WTC11 (cell line): Measurements from ENCODE around the gene RBM20. TPM values are rescaled to one million over a fixed set of nuclear protein-coding genes. Genes with fewer than 3 reads are reported as not detected.

Experiments
- ATAC-seq: fragments of 200-7000 bp; cut with Tn5 transposase; 2 replicates; pipeline ENCODE4 v1.10.0; 2021; ENCODE audit warnings: mild to moderate bottlenecking, moderate library complexity
- CTCF ChIA-PET: fragments of 300-600 bp; sonication (Branson Sonifier 250); formaldehyde crosslinking; loops from one replicate; lab custom pipeline; 2021; ENCODE audit warnings: antibody characterized with exemption; lab: Charles Lee
- POLR2A ChIA-PET: fragments of 350-600 bp; sonication (Branson Sonifier 250); formaldehyde crosslinking; loops from one replicate; lab custom pipeline; 2021; ENCODE audit warnings: antibody characterized with exemption; lab: Charles Lee
- DNase-seq: peaks from one replicate; pipeline ENCODE4 v3.0.0; 2021; ENCODE audit warnings: low spot score
- H3K27ac Mint-ChIP-seq: 2 replicates; pipeline ENCODE4 v1.8.0; 2021; ENCODE audit warnings: mixed read lengths
- H3K27me3 Mint-ChIP-seq: 2 replicates; pipeline ENCODE4 v1.8.0; 2021; ENCODE audit warnings: low read depth, mild to moderate bottlenecking, moderate library complexity, mixed read lengths
- H3K36me3 Mint-ChIP-seq: 2 replicates; pipeline ENCODE4 v1.8.0; 2021; ENCODE audit warnings: mixed read lengths
- H3K4me1 Mint-ChIP-seq: 2 replicates; pipeline ENCODE4 v1.8.0; 2022; ENCODE audit warnings: mixed read lengths
- H3K4me3 Mint-ChIP-seq: 2 replicates; pipeline ENCODE4 v1.8.0; 2021; ENCODE audit warnings: mild to moderate bottlenecking, moderate library complexity, mixed read lengths
- H3K9me3 Mint-ChIP-seq: 2 replicates; pipeline ENCODE4 v1.8.0; 2021; ENCODE audit warnings: mixed read lengths
- ATF1 ChIP-seq: sonication (generic); formaldehyde crosslinking; IDR thresholded peaks from 2 replicates; pipeline ENCODE4 v1.8.1; 2023; ENCODE audit warnings: mild to moderate bottlenecking, moderate library complexity, missing genetic modification reagents
- E2F1 ChIP-seq: sonication (generic); formaldehyde crosslinking; IDR thresholded peaks from 2 replicates; pipeline ENCODE4 v1.8.0; 2022; ENCODE audit warnings: mild to moderate bottlenecking, missing genetic modification reagents
- E2F4 ChIP-seq: sonication (generic); formaldehyde crosslinking; IDR thresholded peaks from 2 replicates; pipeline ENCODE4 v1.8.1; 2022; ENCODE audit warnings: low read depth, mild to moderate bottlenecking, moderate library complexity, missing genetic modification reagents, borderline replicate concordance
- EMX1 ChIP-seq: fragments of 250-450 bp; sonication (Bioruptor Pico); IDR thresholded peaks from 2 replicates; pipeline ENCODE4 v1.8.0; 2021; ENCODE audit warnings: mild to moderate bottlenecking
- FOXK1 ChIP-seq: sonication (generic); formaldehyde crosslinking; IDR thresholded peaks from 2 replicates; pipeline ENCODE4 v1.8.0; 2022; ENCODE audit warnings: mild to moderate bottlenecking, moderate library complexity, missing genetic modification reagents
- GABPB1 ChIP-seq: sonication (generic); formaldehyde crosslinking; IDR thresholded peaks from 2 replicates; pipeline ENCODE4 v1.8.1; 2023; ENCODE audit warnings: mild to moderate bottlenecking, missing genetic modification reagents
- IRF2 ChIP-seq: sonication (generic); formaldehyde crosslinking; IDR thresholded peaks from 2 replicates; pipeline ENCODE4 v1.8.0; 2022; ENCODE audit warnings: low read depth, missing genetic modification reagents, borderline replicate concordance
- JAZF1 ChIP-seq: fragments of 250-450 bp; sonication (Bioruptor Pico); IDR thresholded peaks from 2 replicates; pipeline ENCODE4 v1.9.0; 2021; ENCODE audit warnings: moderate library complexity, mild to moderate bottlenecking, inconsistent platforms
- MXD4 ChIP-seq: fragments of 250-450 bp; sonication (Bioruptor Pico); IDR thresholded peaks from 2 replicates; pipeline ENCODE4 v1.8.0; 2021; ENCODE audit warnings: mild to moderate bottlenecking, moderate library complexity, borderline replicate concordance
- MYBL2 ChIP-seq: sonication (generic); formaldehyde crosslinking; IDR thresholded peaks from 2 replicates; pipeline ENCODE4 v1.8.1; 2023; ENCODE audit warnings: mild to moderate bottlenecking, moderate library complexity, missing genetic modification reagents
- NFE2L1 ChIP-seq: sonication (generic); formaldehyde crosslinking; IDR thresholded peaks from 2 replicates; pipeline ENCODE4 v1.8.1; 2023; ENCODE audit warnings: missing genetic modification reagents
- NR3C1 ChIP-seq: sonication (generic); formaldehyde crosslinking; conservative IDR thresholded peaks from 2 replicates; pipeline ENCODE4 v1.8.1; 2023; ENCODE audit warnings: low read depth, mild to moderate bottlenecking, missing genetic modification reagents
- RORB ChIP-seq: fragments of 250-450 bp; sonication (Bioruptor Pico); IDR thresholded peaks from 2 replicates; pipeline ENCODE4 v1.9.0; 2021; ENCODE audit warnings: mild to moderate bottlenecking
- SOX15 ChIP-seq: fragments of 250-450 bp; sonication (Bioruptor Pico); IDR thresholded peaks from 2 replicates; pipeline ENCODE4 v1.9.0; 2021; ENCODE audit warnings: mild to moderate bottlenecking
- TCF7 ChIP-seq: sonication (generic); formaldehyde crosslinking; IDR thresholded peaks from 2 replicates; pipeline ENCODE4 v1.8.0; 2022; ENCODE audit warnings: mild to moderate bottlenecking, low read depth, missing genetic modification reagents, moderate library complexity
- TEAD4 ChIP-seq: sonication (generic); formaldehyde crosslinking; IDR thresholded peaks from 2 replicates; pipeline ENCODE4 v1.8.0; 2022; ENCODE audit warnings: mild to moderate bottlenecking, missing genetic modification reagents
- USF2 ChIP-seq: sonication (generic); formaldehyde crosslinking; IDR thresholded peaks from 2 replicates; pipeline ENCODE4 v1.8.1; 2023; ENCODE audit warnings: mild to moderate bottlenecking, missing genetic modification reagents, moderate library complexity
- ZNF396 ChIP-seq: fragments of 250-450 bp; sonication (Bioruptor Pico); IDR thresholded peaks from 2 replicates; pipeline ENCODE4 v1.8.0; 2021; ENCODE audit warnings: mild to moderate bottlenecking, moderate library complexity, borderline replicate concordance
- total RNA-seq: library from RNA; stranded (reverse); gene quantifications from 3 replicates; pipeline ENCODE4 v1.2.3, GENCODE V29; 2021
- TF ChIP-seq, protein P1 (sequence below): sonication (generic); formaldehyde crosslinking; IDR thresholded peaks from 2 replicates; pipeline ENCODE4 v1.8.1; 2022; ENCODE audit warnings: mild to moderate bottlenecking, missing genetic modification reagents, moderate library complexity, borderline replicate concordance

Gene RBM20
- total RNA-seq, 1 experiment from 2014 or later, result 0.52 TPM

DNA sequence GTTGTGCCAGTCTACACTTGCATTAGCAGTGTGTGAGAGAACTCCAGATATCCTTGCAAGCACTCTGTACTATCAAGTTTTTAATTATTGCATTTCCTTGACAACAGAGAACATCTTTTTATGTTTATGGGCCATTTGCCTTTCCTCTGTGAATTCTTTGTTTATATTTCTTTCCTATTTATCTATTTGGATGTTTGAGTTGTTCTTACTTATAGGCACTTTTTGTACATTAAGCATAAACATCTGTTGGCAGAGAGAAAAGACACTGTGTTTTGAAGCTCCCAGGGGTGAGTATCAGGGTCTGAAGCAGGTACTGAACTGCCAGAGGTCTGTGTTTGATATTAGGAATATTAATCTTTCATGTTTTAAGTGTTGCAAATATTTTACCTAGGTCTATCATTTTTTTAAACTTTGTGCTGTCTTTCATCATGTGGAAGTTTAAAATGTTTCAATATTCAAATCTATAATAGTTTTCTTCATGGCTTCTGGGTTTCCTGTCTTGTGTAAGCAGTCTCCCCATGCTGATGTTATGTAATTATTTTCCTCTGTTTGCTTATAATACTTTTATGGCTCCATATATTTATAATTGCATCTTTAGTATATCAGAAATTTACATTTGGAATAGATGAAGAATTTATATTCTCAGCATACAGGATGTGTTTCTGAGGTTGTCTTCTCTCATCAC is 209.9 kb downstream of the RBM20 start:
- Mint-ChIP-seq H3K9me3 (peaks cover 7% of the 10 kb centered on the region), H3K4me3 (no peak overlapping the region), H3K4me1 (0 out of 2 replicates have a peak, but pooled peaks cover 3% of the 10 kb centered on the region), H3K36me3 (no peaks in the 10 kb centered on the region), H3K27ac (no peak overlapping the region), H3K27me3 (no peaks in the 10 kb centered on the region)
- TF ChIP-seq NR3C1 (no peak), E2F1 (CRISPR knock-in tag) (no peak), SOX15 (no peak), NFE2L1 (CRISPR knock-in tag) (no peak), TCF7 (no peak), USF2 (CRISPR knock-in tag) (no peak), FOXK1 (CRISPR knock-in tag) (no peak), IRF2 (CRISPR knock-in tag) (no peak), TEAD4 (CRISPR knock-in tag) (no peak), RORB (CRISPR knock-in tag) (no peak), JAZF1 (CRISPR knock-in tag) (no peak), E2F4 (CRISPR knock-in tag) (no peak), ATF1 (CRISPR knock-in tag) (no peak)
- TF ChIP-seq, protein P1, sequence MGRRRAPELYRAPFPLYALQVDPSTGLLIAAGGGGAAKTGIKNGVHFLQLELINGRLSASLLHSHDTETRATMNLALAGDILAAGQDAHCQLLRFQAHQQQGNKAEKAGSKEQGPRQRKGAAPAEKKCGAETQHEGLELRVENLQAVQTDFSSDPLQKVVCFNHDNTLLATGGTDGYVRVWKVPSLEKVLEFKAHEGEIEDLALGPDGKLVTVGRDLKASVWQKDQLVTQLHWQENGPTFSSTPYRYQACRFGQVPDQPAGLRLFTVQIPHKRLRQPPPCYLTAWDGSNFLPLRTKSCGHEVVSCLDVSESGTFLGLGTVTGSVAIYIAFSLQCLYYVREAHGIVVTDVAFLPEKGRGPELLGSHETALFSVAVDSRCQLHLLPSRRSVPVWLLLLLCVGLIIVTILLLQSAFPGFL, result no peak
- DNase-seq (no peak), ATAC-seq (no peak)
- POLR2A ChIA-PET, result no interaction called here
- CTCF ChIA-PET, result no interaction called here

GRCh38 chr10:110857265-110858171 is 213.4 kb downstream of the RBM20 start:
- Mint-ChIP-seq H3K9me3 (peaks cover 7% of the 10 kb centered on the region), H3K4me1 (0 out of 2 replicates have a peak, but pooled peaks cover 3% of the 10 kb centered on the region), H3K27me3 (no peaks in the 10 kb centered on the region), H3K36me3 (no peaks in the 10 kb centered on the region), H3K4me3 (no peak overlapping the region), H3K27ac (no peak overlapping the region)
- DNase-seq, result no peak
- POLR2A ChIA-PET, result interaction anchor here (0.7 kb wide), 1 partner anchor 30 kb away, joined by 3 read pairs; no protein-coding TSS in a partner anchor
- no peak for TF ChIP-seq EMX1 (CRISPR knock-in tag)
- peak; percentile 78 for TF ChIP-seq GABPB1
- ATAC-seq, result no peak
- CTCF ChIA-PET, result interaction anchor here (1.1 to 2.0 kb wide), 2 partner anchors 14 to 53 kb away, joined by 3 to 5 read pairs; no protein-coding TSS in a partner anchor

- H3K27ac Mint-ChIP-seq, result no peak overlapping the region
- ChIA-PET POLR2A (no interaction called here), CTCF (interaction anchor here (1.1 to 2.0 kb wide), 2 partner anchors 13 to 54 kb away, joined by 3 to 5 read pairs; no protein-coding TSS in a partner anchor)
Measured at GRCh38 chr10:110858297-110858934, 214.3 kb downstream of the RBM20 start.

More at GRCh38 chr10:110858297-110858934, 214.3 kb downstream of the RBM20 start:
- Mint-ChIP-seq H3K4me1 (0 out of 2 replicates have a peak, but pooled peaks cover 3% of the 10 kb centered on the region), H3K4me3 (no peak overlapping the region), H3K36me3 (no peaks in the 10 kb centered on the region), H3K9me3 (peaks cover 7% of the 10 kb centered on the region), H3K27me3 (no peaks in the 10 kb centered on the region)
- DNase-seq (no peak), ATAC-seq (no peak)
- TF ChIP-seq ZNF396 (CRISPR knock-in tag) (no peak), MYBL2 (CRISPR knock-in tag) (no peak), MXD4 (CRISPR knock-in tag) (no peak)
